HG02884 (cell line): ENCODE results near the gene ARHGEF38.
"Not testable (repeated sequence)": the region's sequence is repeated elsewhere in the genome, so short reads cannot be mapped to it uniquely, and the experiment has no call there.

Experiments
- ATAC-seq: cut with Tn5 transposase; IDR thresholded peaks from one replicate; pipeline ENCODE4 v1.9.1; 2021; ENCODE audit warnings: mild to moderate bottlenecking, moderate library complexity; ENCODE audit not compliant: unreplicated experiment

The ARHGEF38 gene

GRCh38 chr4:105650190-105650589 is 97.8 kb downstream of the ARHGEF38 start:
- no peak for ATAC-seq

GRCh38 chr4:105651884-105652283 is 99.5 kb downstream of the ARHGEF38 start:
- no peak for ATAC-seq

- no peak for ATAC-seq
These were observed 100.0 kb downstream of the ARHGEF38 start for GRCh38 chr4:105652286-105652888.

- ATAC-seq: no peak
These were observed 104.8 kb downstream of the ARHGEF38 start for GRCh38 chr4:105657117-105657765.

- ATAC-seq: no peak
These were observed 106.8 kb downstream of the ARHGEF38 start for GRCh38 chr4:105659190-105659589.

GRCh38 chr4:105661028-105661427 is 108.6 kb downstream of the ARHGEF38 start:
- no peak for ATAC-seq

- no peak for ATAC-seq
These were observed 110.7 kb downstream of the ARHGEF38 start for GRCh38 chr4:105662935-105663675.

GRCh38 chr4:105666693-105667092 is 114.3 kb downstream of the ARHGEF38 start:
- ATAC-seq: no peak

- ATAC-seq: no peak
These were observed 118.3 kb downstream of the ARHGEF38 start for GRCh38 chr4:105670684-105671083.

- no peak for ATAC-seq
These were observed 118.9 kb downstream of the ARHGEF38 start for GRCh38 chr4:105671301-105671700.

GRCh38 chr4:105674011-105674410 is 121.6 kb downstream of the ARHGEF38 start:
- no peak for ATAC-seq

- no peak for ATAC-seq
These were observed 125.3 kb downstream of the ARHGEF38 start for GRCh38 chr4:105677709-105678108.

GRCh38 chr4:105679186-105679585 is 126.8 kb downstream of the ARHGEF38 start:
- ATAC-seq: no peak

GRCh38 chr4:105683038-105683437 is 130.6 kb downstream of the ARHGEF38 start:
- no peak for ATAC-seq

- ATAC-seq: no peak
These were observed 134.2 kb downstream of the ARHGEF38 start for GRCh38 chr4:105686571-105686970.

GRCh38 chr4:105694812-105695211 is 142.4 kb downstream of the ARHGEF38 start:
- not testable (repeated sequence) for ATAC-seq

GRCh38 chr4:105695832-105696231 is 143.4 kb downstream of the ARHGEF38 start:
- ATAC-seq: not testable (repeated sequence)

GRCh38 chr4:105698607-105699006 is 146.2 kb downstream of the ARHGEF38 start:
- ATAC-seq: no peak

- no peak for ATAC-seq
These were observed 155.4 kb downstream of the ARHGEF38 start for GRCh38 chr4:105707782-105708180.

- ATAC-seq: peak; percentile 67
These were observed 156.0 kb downstream of the ARHGEF38 start, which contains the start of the genes GSTCD and INTS12 for GRCh38 chr4:105708181-105709080. GSTCD (plus strand) TSS chr4:105708784; CDS start chr4:105717614, 8,830 bp downstream. INTS12 (minus strand) TSS chr4:105708689; CDS start chr4:105700005, 8,684 bp downstream.

- ATAC-seq: peak; percentile 22
These were observed 156.6 kb downstream of the ARHGEF38 start for GRCh38 chr4:105709081-105709450.
